ENCODE measurements around the gene KDM6B. TPM values are rescaled to one million over a fixed set of nuclear protein-coding genes. Genes with fewer than 3 reads are reported as not detected.

KDM6B gene
- total RNA-seq, 1 experiment from 2014 or later = 3.2 TPM

GRCh38 chr17:7880076-7880868, 46.3 kb downstream of the KDM6B start:
- DNase-seq (ENCODE audit: low read depth) = no peak

GRCh38 chr17:7881276-7882054, 47.4 kb downstream of the KDM6B start:
- no peak for DNase-seq (ENCODE audit: low read depth)

DNA sequence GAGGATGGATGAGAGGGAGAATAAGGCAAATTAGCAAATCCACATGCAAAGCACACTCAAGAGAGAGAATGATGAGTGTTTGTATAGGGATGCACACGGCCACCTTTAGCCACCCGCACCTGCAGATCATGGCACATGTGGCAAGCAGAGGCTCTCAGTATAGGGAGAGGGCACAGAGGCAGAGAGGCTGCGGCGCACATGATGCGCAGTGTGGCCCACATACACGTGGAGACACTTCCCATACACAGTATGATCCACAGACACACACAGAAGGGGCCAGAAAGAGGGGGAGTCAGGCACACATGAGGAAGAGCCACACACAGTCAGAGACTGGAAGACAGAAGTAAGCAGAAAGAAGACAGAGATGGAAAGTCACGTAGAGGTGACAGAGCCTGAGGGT, 48.1 kb downstream of the KDM6B start:
- DNase-seq (ENCODE audit: low read depth) = no peak

- no peak for DNase-seq (ENCODE audit: low read depth)
Observed at GRCh38 chr17:7882629-7883028, 48.6 kb downstream of the KDM6B start.

Other genes starting within 250 kb of the KDM6B start
- gene SOX15, start 244.1 kb upstream of the KDM6B start, total RNA-seq (2014; rRNA removed; shearing (Covaris generic)) = not detected in 2 replicates
- gene FXR2, start 219.3 kb upstream of the KDM6B start, total RNA-seq (2014; rRNA removed; shearing (Covaris generic)) = 28.3 and 51.7 TPM in 2 replicates
- gene SAT2, start 206.4 kb upstream of the KDM6B start, total RNA-seq (2014; rRNA removed; shearing (Covaris generic)) = 36.3 and 37.4 TPM in 2 replicates
- not detected in 2 replicates for gene SHBG, start 204.1 kb upstream of the KDM6B start, total RNA-seq (2014; rRNA removed; shearing (Covaris generic))
- gene ATP1B2, start 183.3 kb upstream of the KDM6B start, total RNA-seq (2014; rRNA removed; shearing (Covaris generic)) = 0.10 TPM in 1 of 2 replicates, not detected in the other
- gene TP53, start 146.7 kb upstream of the KDM6B start, total RNA-seq (2014; rRNA removed; shearing (Covaris generic)) = 73.1 and 79.1 TPM in 2 replicates
- 14.2 and 20.3 TPM in 2 replicates for gene WRAP53, start 145.7 kb upstream of the KDM6B start, total RNA-seq (2014; rRNA removed; shearing (Covaris generic))
- gene EFNB3, start 129.0 kb upstream of the KDM6B start, total RNA-seq (2014; rRNA removed; shearing (Covaris generic)) = 1.1 TPM in 2 replicates
- gene DNAH2, start 116.5 kb upstream of the KDM6B start, total RNA-seq (2014; rRNA removed; shearing (Covaris generic)) = 0.02 TPM in 1 of 2 replicates, not detected in the other
- gene TMEM88, start 20.8 kb downstream of the KDM6B start, total RNA-seq (2014; rRNA removed; shearing (Covaris generic)) = 0.49 TPM in 1 of 2 replicates, not detected in the other
- 49.4 and 68.2 TPM in 2 replicates for gene NAA38, start 23.3 kb downstream of the KDM6B start, total RNA-seq (2014; rRNA removed; shearing (Covaris generic))
- 6.6 and 14.2 TPM in 2 replicates for gene CYB5D1, start 23.8 kb downstream of the KDM6B start, total RNA-seq (2014; rRNA removed; shearing (Covaris generic))
- 15.6 and 31.3 TPM in 2 replicates for gene CHD3, start 54.6 kb downstream of the KDM6B start, total RNA-seq (2014; rRNA removed; shearing (Covaris generic))
- 0.86 and 7.8 TPM in 2 replicates for gene RNF227, start 82.1 kb downstream of the KDM6B start, total RNA-seq (2014; rRNA removed; shearing (Covaris generic))
- not detected in 2 replicates for gene KCNAB3, start 95.6 kb downstream of the KDM6B start, total RNA-seq (2014; rRNA removed; shearing (Covaris generic))
- gene TRAPPC1, start 97.7 kb downstream of the KDM6B start, total RNA-seq (2014; rRNA removed; shearing (Covaris generic)) = 58.1 and 61.8 TPM in 2 replicates
- gene CNTROB, start 98.0 kb downstream of the KDM6B start, total RNA-seq (2014; rRNA removed; shearing (Covaris generic)) = 14.3 and 29.9 TPM in 2 replicates
- gene GUCY2D, start 168.4 kb downstream of the KDM6B start, total RNA-seq (2014; rRNA removed; shearing (Covaris generic)) = not detected in 2 replicates
- not detected in 2 replicates for gene ALOX15B, start 204.8 kb downstream of the KDM6B start, total RNA-seq (2014; rRNA removed; shearing (Covaris generic))

Measured in M059J (cell line).